IPS DF 4.7 (cell line): ENCODE results near the gene DMD.
"Not testable (repeated sequence)": the region's sequence is repeated elsewhere in the genome, so short reads cannot be mapped to it uniquely, and the experiment has no call there.

ENCODE experiments used
- DNase-seq: peaks from one replicate; pipeline ENCODE4 v3.0.0-alpha.2; 2013; ENCODE audit warnings: low spot score; ENCODE audit errors: extremely low read depth

DMD gene

DNA sequence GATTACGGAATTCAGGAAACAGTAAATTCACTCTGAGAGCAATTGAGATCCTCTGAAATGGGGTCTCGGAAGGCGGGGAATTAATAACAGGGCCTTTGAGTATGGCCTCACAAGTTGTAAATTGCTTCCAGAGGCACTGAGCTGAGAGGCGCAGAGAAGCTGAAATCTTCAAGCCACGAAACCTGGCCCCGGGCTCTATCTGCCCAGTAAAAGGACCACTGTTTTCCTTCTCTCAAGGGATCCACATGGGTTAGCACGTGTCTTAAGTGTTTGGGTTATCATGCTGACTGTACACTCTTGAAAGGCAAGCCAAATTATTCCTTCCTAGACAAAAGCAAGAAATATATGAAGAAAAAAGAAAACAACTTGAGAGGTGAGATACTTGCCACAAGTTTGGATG, 1126.6 kb downstream of the DMD start:
- no peak for DNase-seq

DNA sequence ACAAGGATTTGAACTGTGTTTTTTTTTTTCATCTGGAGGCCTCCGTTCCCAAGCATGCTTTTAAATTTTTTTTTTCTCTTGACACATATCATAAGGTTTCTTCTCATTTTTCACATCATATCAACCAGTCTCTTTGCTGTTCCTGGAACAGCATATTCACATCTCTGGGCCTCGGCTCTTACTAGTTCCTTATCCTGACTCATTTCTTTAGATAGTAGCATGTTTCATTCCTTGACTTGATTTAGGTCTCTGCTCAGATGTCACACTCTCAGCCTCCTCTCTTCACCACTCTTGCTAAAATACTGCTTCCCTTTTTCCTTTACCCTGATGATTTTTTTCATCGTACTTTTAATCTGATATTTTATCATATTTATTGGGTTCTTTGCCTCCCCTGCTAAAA, 1163.1 kb downstream of the DMD start:
- no peak for DNase-seq

DNA sequence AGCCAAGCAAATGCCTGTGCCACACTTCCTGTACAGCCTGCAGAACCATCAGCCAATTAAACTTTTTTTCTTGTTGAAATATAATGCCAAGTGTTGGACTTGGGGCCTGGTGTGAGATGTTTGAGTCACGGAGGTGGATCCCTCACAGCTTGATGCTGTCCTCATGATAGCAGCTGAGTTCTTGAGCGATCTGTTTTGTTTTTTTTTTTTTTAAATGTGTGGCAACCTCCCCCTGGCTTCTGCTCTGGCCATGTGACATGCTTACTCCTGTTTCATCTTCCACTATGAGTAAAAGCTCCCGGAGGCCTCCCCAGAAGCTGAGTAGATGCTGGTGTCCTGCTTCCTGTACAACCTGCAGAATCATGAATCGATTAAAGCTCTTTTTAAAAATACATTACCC, 1166.2 kb downstream of the DMD start:
- no peak for DNase-seq

DNA sequence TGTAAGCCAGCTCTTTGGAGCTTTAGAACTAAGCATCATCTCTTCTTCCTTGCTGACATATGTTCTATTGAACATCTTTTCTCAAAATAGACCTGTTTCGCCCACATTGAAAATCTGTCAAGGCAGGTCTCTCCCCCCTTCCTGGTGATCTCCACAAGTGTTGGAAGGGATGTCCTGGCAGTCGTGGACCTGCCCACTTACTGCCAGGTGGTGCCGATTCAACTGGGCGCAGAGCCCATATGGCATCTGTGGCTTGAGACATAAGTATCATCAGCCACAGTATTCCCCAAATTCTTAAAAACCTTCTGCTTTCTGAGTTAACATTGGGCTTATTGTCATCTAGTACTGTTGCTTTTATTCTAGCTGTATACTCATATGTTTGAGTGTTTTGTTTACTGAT, 1170.2 kb downstream of the DMD start:
- DNase-seq: no peak

DNA sequence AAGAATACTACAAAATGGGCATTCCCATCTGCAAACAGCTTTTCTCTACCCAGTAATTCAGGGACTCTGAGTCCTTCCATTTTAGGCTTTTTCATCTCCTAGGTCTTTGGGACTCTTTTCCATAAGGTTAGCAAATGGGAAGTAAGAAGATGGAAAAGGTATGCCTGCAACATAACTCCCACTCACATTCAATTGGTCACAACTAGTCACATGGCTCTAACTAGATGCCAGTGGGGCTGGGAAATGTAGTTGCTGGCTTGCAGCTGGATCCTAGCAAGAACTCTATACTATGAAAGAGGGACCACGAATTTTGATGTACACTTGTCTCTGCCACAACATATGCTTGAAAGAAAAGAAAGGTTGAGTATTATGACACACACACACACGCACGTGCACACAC, 1184.6 kb downstream of the DMD start:
- DNase-seq: no peak

DNA sequence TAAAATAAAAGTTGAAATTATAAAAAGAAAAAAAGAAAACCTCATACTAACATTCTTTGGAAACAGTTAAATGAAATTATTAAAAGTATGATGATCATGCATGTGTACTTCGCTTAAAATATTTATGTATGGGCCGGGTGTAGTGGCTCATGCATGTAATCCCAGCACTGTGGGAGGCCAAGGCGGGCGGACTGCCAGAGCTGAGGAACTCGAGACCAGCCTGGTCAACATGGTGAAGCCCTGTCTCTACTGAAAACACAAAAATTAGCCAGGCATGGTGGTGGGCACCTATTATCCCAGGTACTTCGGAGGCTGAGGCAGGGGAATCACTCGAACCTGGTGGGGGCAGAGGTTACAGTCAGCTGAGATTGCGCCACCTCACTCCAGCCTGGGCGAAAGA, 1187.3 kb downstream of the DMD start:
- no peak for DNase-seq

DNA sequence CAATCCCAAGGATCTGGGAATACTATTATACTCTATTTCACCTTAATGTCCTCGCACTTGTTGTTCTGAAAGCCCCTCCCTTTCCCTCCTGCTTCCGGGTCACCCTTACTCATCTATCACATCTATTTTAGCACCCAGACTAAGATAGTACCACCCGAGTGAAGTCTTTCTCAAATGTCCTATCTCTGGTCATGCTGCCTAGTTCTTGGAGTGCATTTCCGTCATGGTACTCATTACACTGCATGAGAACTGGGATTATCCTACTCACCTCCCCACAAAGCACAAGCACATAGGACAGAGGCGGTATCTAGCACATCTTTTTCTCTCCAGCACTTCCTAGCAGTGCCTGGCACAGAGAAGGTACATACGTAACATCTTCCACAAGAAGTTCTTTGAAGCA, 1195.2 kb downstream of the DMD start:
- no peak for DNase-seq

DNA sequence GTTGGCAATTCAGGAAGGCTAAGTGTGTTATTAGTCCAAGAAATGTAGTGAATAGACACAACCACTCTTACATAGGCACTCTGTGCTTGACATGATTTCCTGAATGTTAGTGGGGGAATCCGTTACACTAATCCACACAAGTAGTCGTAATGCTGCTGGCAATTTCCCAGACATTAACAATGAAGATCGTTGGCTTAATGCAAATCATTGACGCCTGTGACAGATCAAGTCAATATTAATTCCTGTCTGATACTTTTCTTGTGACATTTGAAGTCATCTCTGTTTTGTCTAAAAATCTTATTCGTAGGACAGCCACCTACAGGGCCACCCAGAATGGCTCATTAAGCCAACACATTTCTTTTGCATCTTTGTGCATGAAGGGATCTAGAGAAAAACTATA, 1200.4 kb downstream of the DMD start:
- no peak for DNase-seq

DNA sequence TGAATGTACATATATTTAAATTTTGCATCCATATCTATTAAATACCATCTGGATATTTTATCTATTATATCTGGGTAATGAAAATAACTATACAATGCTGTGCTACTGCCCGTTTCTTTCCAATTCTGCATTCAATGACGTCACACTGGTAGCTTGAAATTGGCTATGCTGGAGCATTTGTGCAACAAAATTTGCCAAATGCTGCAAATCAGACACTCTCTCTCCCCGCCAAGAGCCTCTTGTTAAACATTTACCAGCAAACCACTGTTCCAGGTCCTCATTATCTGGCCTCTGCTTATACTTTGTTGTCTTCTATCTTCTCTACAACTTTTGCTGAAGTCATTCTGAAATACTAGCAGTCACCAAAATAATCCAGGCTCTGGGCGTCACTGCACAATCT, 1201.1 kb downstream of the DMD start:
- DNase-seq: no peak

DNA sequence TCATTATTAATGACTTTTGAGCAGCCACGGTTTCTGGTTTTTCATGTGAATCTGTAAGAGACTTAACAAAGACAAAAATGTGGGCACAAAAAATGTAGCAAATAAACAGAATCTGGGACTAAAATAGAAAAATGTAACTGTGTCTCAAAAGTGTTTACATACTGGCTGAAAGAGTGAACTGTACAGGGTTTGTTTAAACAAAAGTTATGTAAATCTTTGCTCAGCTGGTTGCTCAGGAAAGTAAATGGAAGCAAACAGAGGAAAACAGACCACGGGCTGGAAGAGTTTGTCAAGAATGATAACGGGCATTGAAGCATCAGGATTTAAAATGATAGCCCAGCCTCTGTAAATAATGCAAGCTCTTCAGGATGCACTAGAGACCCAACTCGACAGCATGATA, 1217.7 kb downstream of the DMD start:
- DNase-seq: no peak

DNA sequence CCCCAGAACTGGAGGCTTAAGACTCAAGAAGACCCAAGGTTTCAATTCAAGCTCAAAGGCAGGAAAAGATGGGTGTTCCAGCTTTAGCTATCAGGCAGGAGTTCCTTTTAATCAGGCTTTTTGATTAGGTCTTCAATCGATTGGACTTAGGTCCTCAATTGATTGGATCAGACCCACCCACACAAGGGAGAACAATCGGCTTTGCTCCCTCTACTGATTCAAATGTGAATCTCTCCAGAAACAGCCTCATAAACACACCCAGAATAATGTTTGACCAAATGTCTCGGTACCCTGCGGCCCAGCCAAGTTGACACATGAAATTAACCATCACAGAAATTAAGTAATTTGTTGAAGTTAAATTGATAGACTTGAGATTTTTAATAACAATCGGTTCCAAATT, 1222.4 kb downstream of the DMD start:
- DNase-seq: no peak

DNA sequence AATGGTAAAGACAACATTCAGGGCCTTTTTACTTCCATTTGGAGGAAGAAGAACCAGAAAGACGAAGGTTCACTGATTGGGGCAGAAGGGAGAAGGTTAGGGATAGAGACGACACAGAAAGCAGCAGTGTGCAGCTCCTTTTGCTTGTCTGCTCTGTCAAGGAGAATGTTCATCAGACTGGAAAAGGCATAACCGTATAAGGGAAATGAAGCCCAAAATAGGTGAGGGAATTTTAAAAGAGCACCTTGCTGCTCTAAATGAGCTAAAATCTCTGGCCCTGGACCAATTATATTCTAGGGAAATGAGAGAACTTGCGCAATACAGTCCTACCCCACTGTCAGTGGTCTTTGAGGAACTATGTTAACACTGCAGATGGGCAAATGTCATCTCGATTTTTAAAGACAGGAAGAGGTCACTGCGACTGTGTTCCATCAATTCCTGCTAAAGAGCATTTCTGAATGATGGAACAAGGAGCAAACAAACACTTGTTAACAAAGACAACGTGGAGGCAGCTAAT, 1229.7 kb downstream of the DMD start:
- no peak for DNase-seq

DNA sequence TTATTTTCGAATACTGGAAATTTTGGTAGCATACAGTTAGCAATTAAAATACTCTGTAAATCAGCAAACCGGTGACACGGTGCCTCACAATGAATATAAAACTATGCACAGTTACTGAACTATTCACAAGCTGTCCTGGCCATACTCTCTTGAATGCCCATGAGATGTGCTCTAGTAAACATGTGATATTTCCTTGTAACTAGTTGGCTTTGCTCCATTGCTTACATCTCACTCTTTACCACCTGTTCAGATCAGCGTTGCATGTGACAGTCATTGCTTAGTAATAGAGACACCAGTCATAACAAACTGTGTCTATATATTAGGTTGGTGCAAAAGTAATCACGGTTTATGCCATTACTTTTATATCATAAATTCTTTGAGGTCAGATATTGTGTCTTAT, 1241.6 kb downstream of the DMD start:
- DNase-seq: no peak

DNA sequence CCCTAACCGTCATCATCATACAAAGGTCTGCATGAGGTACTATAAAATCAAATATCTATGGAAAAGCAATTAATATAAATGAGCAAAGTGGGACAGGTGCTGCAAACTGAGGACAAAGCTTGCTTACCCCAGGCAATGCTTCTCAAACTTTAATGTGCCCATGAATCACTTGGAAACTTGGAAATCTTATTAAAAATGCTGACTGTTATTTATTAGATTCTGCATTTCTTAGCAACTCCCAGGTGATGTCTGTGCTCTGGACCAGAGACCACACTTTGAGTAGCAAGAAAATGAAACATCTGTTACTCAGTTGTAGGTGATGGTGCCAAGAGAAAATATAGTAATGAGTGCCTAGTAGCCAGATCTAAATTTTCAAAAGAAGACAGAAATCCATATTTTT, 1249.1 kb downstream of the DMD start:
- no peak for DNase-seq

DNA sequence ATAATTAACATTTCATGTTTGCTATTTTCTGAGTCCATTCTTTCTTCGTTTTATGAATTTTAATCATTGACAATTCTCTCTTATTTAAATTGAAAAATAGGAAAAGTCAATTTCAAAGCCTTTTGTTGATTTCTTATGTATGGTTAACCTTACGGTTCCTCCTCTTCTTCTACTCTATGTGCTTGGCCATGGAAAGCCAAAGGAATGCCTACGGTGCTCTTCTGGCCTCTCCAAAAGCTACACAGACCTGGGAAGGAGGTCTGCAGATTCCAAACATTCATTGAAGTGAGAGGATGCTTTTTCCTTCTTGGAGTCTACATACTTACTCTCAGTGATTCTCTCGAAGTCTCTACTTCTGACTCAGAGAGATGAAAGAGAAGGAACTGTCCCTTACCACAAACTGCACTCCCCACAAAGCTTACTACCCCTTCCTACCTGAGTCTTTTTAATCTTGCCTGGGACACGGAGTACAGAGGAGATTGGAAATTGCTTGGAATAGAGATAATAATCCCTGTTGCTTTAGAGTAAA, 1276.4 kb downstream of the DMD start:
- DNase-seq: no peak

DNA sequence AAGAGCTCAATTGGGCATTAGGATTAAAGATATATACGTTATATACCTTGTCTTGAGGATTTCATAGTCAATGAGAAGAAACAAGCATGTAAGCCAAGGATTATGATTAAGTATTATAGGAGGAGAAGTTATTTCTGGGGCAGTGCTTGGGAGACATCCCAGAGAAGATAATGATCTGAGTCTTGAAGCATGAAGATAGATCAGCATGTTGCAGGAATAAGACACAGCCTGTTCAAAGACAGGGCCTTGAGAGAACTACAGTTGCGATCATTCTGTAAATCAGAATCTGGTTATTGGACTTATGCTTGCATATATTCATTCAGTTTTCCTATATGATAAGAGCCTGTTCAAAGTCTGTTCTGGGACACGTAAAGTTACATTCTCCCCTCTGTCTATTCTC, 1277.3 kb downstream of the DMD start:
- no peak for DNase-seq

DNA sequence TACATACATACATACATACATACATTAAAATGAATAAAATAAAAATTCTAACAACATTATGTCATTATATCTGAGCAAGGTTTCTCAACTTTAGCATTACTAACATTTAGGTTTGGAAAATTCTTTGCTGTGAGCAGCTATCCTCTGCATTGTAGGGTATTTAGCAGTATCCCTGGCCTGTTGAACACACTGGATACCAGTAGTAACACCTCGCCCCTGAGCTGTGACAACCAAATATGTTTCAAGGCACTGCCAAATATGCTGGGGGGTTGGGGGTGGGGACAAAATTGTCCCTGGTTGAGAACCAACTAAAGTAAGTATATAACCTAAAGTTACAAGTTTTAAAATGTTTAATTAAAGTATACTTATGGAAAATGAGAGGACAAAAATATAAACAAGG, 1278.6 kb downstream of the DMD start:
- no peak for DNase-seq

DNA sequence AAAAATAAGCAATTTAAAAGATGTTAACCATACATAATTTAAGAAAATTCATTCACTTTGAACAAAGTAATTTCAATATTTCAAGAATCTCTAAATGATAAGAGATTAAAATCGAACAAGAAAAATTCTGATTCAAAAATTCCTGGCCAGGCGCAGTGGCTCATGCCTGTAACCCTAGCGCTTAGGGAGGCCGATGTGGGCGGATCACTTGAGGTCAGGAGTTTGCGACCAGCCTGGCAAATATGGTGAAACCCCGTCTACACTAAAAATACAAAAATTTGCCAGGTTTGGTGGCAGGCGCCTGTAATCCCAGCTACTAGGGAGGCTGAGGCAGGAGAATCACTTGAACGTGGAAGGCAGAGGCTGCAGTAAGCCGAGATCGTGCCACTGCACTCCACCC, 1279.0 kb downstream of the DMD start:
- DNase-seq: not testable (repeated sequence)

DNA sequence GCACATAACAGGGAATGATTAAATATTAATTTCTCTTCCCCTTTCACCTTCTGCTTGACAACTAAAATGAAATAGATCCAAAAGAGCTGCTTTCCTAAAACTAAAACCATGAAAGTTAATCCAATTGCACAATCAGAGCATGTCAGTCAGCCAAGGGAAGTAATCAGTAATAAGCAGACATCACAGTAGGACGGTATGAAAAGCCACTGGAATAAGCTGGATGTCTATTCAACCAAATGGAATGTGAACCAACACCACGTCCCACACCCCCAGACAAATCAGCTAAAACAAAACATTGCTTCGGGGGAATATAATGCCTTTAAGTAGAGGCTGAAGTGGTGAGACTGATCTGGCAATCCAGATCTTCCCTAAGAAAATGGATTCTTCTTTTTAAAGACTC, 1280.1 kb downstream of the DMD start:
- DNase-seq: no peak

DNA sequence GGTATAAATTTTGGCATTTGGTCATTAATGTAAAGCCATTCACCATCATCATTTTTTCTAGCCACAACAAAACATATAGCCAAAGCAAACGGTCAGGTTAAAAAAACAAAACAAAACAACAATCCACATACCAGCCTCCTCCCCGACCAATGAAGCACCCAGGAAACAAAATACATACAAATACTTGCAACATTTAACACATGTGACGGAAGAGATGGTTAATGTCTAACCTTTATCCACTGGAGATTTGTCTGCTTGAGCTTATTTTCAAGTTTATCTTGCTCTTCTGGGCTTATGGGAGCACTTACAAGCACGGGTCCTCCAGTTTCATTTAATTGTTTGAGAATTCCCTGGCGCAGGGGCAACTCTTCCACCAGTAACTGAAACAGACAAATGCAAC, 1282.0 kb downstream of the DMD start:
- no peak for DNase-seq

DNA sequence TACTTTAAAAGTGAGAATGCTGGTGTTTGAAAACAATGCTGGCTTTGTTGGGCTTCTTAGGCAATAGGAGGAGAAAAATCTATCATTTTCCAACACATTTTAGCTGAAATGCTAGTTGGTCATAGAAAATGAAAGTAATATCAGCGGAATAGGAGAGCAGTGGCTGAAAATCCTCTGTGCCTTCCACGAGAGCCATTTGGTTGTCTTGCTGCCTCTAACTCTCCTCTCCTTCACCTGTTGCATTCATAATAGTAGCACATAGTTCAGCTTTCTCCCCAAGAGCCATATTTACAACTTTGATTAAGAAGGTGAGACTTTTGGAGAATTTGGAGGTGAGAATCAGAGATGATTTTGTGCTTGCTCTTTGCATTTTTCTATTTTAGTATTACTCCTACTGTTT, 1290.1 kb downstream of the DMD start:
- no peak for DNase-seq

DNA sequence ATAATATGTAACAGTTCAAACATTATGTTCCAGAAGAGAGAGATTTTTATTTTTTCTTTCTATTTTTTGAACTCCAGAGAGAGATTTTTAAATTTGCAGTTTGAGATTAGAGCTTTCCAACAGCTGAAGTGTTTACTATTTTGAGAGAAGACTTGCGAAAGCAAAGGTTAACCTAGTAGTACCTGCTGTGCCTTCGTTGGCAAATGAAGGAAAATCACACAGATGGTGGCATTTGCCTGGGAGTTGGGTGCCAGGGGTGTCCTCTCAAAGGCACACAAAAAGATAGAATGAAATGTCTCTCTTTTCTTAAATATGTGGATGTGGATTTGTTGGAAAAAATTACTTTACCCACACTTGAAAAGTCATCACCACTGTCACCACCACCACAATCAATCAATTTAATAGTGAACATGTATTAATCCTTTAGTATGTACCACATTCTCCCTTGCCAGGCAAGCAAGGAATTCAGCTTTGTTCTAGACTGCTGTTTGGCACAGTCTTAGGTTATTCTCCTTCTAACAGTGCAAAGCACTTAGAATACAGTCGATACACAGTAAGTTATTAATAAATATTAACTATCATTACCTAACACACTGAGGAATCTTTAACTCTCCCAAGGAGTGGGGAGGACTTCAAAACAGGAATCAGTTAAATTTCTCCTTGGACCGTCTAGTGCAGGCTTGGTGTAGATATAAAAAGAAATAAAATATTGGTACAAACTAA, 1301.3 kb downstream of the DMD start:
- DNase-seq: no peak

DNA sequence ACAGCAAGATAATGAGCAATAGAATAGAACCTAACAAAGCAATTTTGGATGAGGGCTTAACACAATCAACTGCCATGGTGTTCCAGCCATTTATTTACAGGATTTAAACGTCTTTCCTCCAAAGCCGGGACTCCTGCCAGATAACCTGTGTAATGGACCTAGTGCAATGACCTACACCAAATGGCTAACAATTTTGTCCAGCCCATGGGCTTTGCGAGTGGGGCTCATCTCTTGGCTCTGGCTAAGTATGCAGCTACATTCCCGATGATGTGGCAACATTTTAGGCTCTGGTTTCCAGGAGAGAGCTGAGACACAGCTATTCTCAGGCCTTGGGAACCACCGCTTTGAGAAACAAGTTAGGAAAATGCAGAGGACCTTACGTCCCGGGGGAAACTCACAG, 1317.2 kb downstream of the DMD start:
- no peak for DNase-seq

DNA sequence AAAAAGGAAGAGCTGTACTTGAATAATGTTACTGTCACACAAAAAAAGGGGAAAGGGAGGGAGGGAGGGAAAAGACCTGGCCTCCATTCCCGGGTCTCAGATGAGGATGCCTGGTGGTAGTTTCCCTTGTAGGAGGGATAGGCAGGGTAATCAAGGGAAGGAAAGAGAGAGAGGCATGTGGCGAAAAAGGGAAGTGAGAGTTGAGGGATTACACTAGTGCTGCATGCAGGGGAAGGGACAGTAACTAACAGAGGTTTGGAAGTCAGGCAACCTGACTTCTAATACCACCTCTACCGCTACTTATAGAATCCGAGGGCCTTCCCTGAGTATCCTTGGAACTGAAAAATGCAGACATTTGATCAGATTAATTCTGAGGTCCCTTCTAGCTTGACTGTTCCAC, 1317.8 kb downstream of the DMD start:
- DNase-seq: no peak
